Ascending aorta (tissue), 2 donors: Measurements from ENCODE around the gene FLNC. TPM values are rescaled to one million over a fixed set of nuclear protein-coding genes. Genes with fewer than 3 reads are reported as not detected.

Experiments
- DNase-seq, 2 donors: peaks; one replicate each; pipeline ENCODE4 v3.0.0-alpha.2; 2019; ENCODE audit warnings: low spot score in 2 of 2
- H3K27ac ChIP-seq, 2 donors: fragments of 200-600 bp; sonication (generic); one replicate each; pipeline ENCODE4 v1.5.1; 2016 to 2017; ENCODE audit warnings: mild to moderate bottlenecking in 1 of 2
- H3K27me3 ChIP-seq: fragments of 200-600 bp; sonication (generic); one replicate; pipeline ENCODE4 v1.5.1; 2017
- H3K36me3 ChIP-seq, 2 donors: fragments of 200-600 bp; sonication (generic); one replicate each; pipeline ENCODE4 v1.5.1; 2016
- H3K4me1 ChIP-seq, 2 donors: fragments of 200-600 bp; sonication (generic); one replicate each; pipeline ENCODE4 v1.5.1; 2016 to 2017; ENCODE audit warnings: mild to moderate bottlenecking in 1 of 2
- H3K4me3 ChIP-seq, 2 donors: fragments of 200-600 bp; sonication (generic); one replicate each; pipeline ENCODE4 v1.5.1; 2016 to 2017; ENCODE audit warnings: mild to moderate bottlenecking in 1 of 2
- H3K9me3 ChIP-seq, 2 donors: fragments of 200-600 bp; sonication (generic); one replicate each; pipeline ENCODE4 v1.5.1; 2016
- CTCF ChIP-seq, 3 experiments: fragments of 200-600 bp in 2 of 3; fragments of 450-650 bp in 1 of 3; sonication (generic) in 2 of 3; IDR thresholded peaks; one replicate each; pipeline ENCODE4 v1.5.1; 2016 to 2019; ENCODE audit warnings: antibody characterized with exemption in 3 of 3, mild to moderate bottlenecking in 1 of 3, moderate library complexity in 1 of 3
- intact Hi-C: fragments of 100-400 bp; cut with DNase I; formaldehyde crosslinking; loops from one replicate; pipeline ENCODE4 v1.15.1; 2023
- total RNA-seq: library from RNA; depleted of rRNA; stranded (reverse); fragments of >200 nt; gene quantifications from one replicate; pipeline ENCODE4 v1.1.0, GENCODE V29; 2016

FLNC gene
- total RNA-seq, 1 donor from 2014 or later: 117 TPM

GRCh38 chr7:128833148-128833945 is 3.1 kb downstream of the FLNC start:
- DNase-seq: peak; percentile 64 to 91
- intact Hi-C loops: loop anchor here (5.0 kb wide), 2 partner anchors 76 to 994 kb away; no protein-coding TSS in a partner anchor
- no peaks in the 10 kb centered on the region for H3K9me3 ChIP-seq
- H3K36me3 ChIP-seq: peaks cover 16 to 20% of the 10 kb centered on the region in 2 donors
- H3K27me3 ChIP-seq: no peaks in the 10 kb centered on the region
- no peak for TF ChIP-seq CTCF (IDR thresholded peaks at IDR 0.05)
- H3K4me1 ChIP-seq: peaks cover 6 to 39% of the 10 kb centered on the region in 2 donors
- peak overlapping the region; percentile 92 to 95 for H3K27ac ChIP-seq
- H3K4me3 ChIP-seq: peak overlapping the region; percentile 71 to 88

GRCh38 chr7:128833946-128834325 is 3.7 kb downstream of the FLNC start:
- no peaks in the 10 kb centered on the region for H3K9me3 ChIP-seq
- H3K27ac ChIP-seq: peak overlapping the region; percentile 92 to 95
- peaks cover 22 to 26% of the 10 kb centered on the region in 2 donors for H3K36me3 ChIP-seq
- intact Hi-C loops: loop anchor here (5.0 kb wide), 2 partner anchors 77 to 993 kb away; no protein-coding TSS in a partner anchor
- peak overlapping the region in 1 of 2 donors; percentile 88 for H3K4me3 ChIP-seq
- TF ChIP-seq CTCF (IDR thresholded peaks at IDR 0.05): no peak
- no peaks in the 10 kb centered on the region for H3K27me3 ChIP-seq
- no peak for DNase-seq
- H3K4me1 ChIP-seq: peaks cover 6 to 33% of the 10 kb centered on the region in 2 donors

GRCh38 chr7:128835231-128835751 is 5.1 kb downstream of the FLNC start:
- intact Hi-C loops: no loop called here
- Histone ChIP-seq H3K9me3 (no peaks in the 10 kb centered on the region), H3K4me3 (no peak overlapping the region), H3K4me1 (peaks cover 6 to 26% of the 10 kb centered on the region in 2 donors), H3K27me3 (no peaks in the 10 kb centered on the region), H3K27ac (peak overlapping the region; percentile 78 to 92), H3K36me3 (peaks cover 36 to 40% of the 10 kb centered on the region in 2 donors)
- TF ChIP-seq CTCF (IDR thresholded peaks at IDR 0.05): no peak
- DNase-seq: no peak

GRCh38 chr7:128835790-128836641 is 5.8 kb downstream of the FLNC start:
- peak in 1 of 2 donors; percentile 81 for DNase-seq
- no peak overlapping the region for H3K4me3 ChIP-seq
- no peaks in the 10 kb centered on the region for H3K9me3 ChIP-seq
- intact Hi-C loops: no loop called here
- no peak for TF ChIP-seq CTCF (IDR thresholded peaks at IDR 0.05)
- H3K4me1 ChIP-seq: peaks cover 6 to 26% of the 10 kb centered on the region in 2 donors
- H3K27ac ChIP-seq: peak overlapping the region; percentile 78 to 92
- H3K27me3 ChIP-seq: no peaks in the 10 kb centered on the region
- peaks cover 42 to 46% of the 10 kb centered on the region in 2 donors for H3K36me3 ChIP-seq

- H3K9me3 ChIP-seq: no peaks in the 10 kb centered on the region
- H3K4me1 ChIP-seq: peaks cover 6 to 26% of the 10 kb centered on the region in 2 donors
- H3K27me3 ChIP-seq: no peaks in the 10 kb centered on the region
- H3K27ac ChIP-seq: peak overlapping the region; percentile 78 to 92
- TF ChIP-seq CTCF (IDR thresholded peaks at IDR 0.05): no peak
- intact Hi-C loops: no loop called here
- H3K4me3 ChIP-seq: no peak overlapping the region
- no peak for DNase-seq
- H3K36me3 ChIP-seq: peaks cover 45 to 54% of the 10 kb centered on the region in 2 donors
These were observed 6.6 kb downstream of the FLNC start for GRCh38 chr7:128836729-128837348.
